22Rv1 (cell line): ENCODE measurements around the gene ANKS6.

ENCODE experiments used
- CTCF ChIP-seq: fragments of 450-650 bp; IDR thresholded peaks from 2 replicates; pipeline ENCODE4 v1.5.1; 2017; ENCODE audit warnings: mild to moderate bottlenecking
- ZFX ChIP-seq: fragments of 450-650 bp; IDR thresholded peaks from 2 replicates; pipeline ENCODE4 v1.6.1; 2017; ENCODE audit warnings: antibody characterized with exemption, borderline replicate concordance

GRCh38 chr9:98806394-98807035 lies 10.2 kb upstream of the ANKS6 start:
- TF ChIP-seq CTCF (peak; percentile 36), ZFX (no peak)
